HG03097 (cell line): ENCODE results near the gene CDH22.

Experiments used
- ATAC-seq: cut with Tn5 transposase; IDR thresholded peaks from one replicate; pipeline ENCODE4 v1.9.1; 2021; ENCODE audit not compliant: unreplicated experiment, low FRiP score

The CDH22 gene

DNA sequence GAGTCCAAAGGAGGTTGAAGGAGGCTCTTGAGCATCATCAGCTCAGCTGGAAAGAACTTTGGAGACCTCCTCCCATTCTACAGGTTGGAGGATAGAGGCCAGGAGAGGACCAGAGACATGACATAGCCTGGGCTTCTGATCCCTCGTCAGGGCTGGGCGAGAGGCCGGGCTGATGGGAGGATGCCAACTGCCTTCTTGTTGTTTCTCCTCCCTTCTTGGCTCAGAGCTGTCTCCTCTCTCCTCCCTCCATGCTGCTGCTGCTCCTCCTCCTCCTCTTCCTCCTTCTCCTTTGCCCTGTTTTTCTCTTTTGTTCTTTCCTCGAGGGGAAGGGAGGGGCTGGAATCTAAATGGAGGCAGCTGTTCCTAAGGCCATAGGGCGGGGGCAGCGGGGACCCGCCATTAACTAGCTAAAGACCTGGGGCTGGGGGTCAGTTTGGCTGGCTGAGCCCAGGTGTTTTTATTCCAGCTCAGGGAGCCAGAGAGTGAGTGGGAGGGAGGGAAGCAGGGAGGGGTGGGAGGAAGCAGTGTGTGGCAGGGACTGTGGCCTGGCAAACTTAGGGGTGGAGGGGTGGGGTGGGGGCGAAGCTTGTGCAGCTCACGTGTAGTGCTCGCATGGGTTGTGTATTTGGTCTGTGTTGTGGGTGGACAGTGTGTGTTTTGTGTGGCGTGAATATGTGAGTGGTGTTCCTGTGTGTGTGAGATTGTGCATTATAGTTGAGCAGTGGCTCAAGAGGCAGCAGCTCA lies 105.4 kb downstream of the CDH22 start:
- ATAC-seq, result no peak

DNA sequence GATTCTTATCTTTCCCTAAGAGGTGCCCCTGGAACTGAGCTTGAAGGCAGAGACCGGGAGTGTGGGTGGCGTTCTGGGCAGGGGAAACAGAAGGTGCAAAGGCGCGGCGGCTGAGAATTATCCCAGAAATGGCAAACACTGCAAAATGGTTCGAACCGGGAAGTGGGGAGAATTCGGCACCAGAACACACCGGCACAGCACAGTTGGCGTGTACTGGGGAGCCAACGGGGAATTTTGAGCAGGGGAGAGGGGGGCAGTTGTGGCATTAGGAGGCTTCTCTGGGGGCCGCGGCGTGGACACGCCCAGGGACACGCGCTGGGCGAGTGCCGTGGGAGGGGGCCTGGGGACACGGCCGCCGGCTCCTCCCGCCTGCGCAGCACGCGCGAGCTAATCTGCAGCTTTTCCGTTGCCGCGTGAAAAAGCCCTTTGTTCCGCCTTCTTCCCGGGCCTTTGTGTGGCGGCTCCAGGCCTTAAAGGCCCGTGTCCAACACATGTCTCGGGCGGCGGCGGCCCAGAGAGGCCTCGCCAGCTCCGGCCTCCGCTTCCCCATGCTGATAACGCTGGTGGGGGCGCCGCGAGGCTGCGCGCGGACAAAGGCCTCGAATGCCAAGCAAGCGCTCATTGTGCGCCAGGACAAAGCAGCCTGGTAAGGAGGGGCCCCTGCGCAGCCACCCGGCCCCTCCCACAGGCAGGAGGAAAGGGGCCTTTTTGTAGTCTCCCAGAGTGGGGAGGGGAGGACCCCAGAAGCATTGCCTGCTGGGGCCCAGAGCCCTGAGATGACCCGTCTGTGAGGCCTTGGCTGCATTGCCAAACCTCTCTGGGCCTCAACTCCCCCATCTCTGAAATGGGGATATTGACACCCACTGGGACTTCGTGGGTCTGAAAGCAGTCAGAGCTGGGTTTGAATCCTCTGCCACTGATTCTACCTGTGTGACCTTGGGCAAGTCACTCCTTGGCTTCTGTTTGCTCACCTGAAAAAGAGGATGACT lies 107.4 kb downstream of the CDH22 start:
- no peak for ATAC-seq

DNA sequence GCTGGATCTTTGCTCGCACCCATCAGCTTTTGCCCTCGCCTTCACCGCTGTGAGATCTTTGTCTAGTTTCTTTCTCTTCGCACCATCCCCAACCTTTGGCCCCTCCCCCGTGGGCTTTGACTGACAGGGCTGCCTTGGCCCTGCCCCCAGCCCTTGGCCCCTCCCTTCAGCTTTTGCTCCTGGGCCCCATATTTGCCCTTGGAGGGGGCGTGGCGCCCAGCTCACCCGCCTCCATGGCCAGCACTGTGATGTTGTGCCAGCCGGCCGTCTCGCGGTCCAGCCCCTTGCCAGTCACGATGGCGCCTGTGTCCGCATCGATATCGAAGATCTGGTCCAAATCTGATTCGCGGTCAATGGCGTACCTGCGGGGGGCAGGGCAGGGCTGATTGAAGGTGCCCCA lies 109.1 kb downstream of the CDH22 start:
- ATAC-seq, result no peak

DNA sequence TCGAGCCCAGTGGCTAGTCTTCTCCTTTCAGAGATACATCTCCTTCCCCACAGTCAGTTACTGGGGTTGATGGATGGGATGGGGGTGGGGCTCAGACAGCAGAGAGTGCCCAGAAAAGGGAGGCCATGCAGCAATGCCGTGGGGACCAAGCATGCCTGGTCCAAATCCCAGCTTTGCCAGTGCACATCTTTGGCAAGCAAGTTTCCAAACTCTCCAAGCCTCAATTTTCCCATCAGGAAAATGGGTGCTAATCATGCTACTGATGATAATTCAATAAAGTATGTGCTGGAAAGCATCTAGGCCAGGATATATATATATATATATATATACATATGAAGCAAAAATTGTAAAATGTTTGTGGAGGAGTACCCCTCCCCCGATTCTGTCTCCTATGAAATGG lies 111.3 kb downstream of the CDH22 start:
- ATAC-seq, result no peak

DNA sequence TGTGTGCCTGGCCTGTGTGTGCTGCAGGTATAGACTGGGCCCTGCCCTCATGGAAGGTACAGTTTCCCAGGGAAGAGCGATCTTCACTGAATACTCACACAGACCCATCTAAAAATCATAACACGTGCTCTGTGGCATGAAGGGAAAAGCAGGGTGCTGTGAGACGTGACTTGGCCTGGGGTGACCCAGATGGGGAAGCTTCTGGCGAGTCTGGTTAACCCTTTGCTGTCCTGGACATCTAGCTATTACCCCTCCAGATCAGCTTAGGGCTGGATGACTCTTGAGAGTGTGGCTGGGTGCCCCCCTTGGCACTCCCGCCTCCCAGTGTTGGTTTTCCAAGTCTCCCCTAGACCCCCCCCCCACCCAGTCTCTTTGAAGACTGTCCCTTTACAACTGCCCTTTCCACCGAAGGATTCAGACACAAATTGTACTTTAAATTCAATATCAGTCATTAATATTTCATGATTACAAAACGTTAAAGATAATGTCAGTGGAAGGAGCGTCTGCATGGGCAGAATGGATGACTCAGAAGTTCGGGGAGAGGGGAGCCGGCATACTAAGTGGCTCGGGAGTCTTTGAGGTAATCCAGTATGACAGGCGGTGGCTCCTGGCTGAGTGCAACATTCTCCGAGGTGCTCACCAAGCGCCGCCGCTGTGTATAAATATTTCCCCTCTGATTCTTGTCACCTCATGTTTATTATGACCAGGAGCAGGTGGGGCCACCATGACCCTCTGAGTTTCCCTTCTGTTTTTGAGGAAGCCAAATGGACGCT lies 112.8 kb downstream of the CDH22 start:
- no peak for ATAC-seq

DNA sequence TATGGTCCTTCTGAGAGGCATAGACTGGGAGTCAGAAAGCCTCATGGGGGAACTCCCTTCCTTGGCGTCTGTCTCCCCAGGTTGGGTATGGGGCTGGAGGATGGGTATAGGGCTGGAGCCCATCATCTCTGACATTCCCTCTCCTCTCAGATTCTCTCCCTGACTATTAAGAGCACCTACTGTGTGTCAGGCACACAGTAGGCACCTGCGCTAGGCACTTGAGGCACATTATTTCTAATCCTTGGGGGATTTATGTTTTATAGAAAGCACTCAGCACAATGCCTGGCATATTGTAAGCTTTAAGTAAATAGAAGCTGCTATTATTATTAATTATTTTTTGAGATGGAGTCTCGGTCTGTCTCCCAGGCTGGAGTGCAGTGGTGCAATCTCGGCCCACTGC lies 113.9 kb downstream of the CDH22 start:
- ATAC-seq, result no peak

DNA sequence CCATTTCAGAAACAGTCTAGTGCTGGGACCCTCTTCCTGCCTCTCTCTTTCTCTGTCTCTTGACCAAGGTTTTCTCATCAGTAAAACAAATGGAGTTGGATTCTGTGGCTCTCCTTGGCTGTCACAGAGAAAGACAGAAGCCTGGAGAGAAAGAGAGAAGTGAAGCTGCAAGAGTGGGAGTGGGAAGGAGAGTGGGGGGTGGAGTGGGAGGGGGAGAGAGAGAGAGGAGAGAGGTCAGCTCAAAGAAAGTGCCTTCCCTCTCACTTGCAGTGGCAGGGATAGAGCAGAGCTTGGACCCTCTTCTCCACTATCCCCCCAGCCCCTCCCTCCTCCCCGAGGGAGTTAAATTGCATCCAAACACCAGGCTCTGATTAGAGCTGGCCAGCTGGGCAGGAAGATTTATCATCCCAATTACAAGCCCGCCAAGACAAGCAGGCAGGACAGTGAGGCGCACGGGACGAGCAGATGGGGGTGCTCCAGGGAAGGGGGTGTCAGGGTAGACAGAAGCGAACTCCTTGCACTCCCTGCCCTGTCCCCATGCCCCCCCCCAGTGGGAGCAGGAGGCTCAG lies 115.8 kb downstream of the CDH22 start:
- ATAC-seq, result no peak

DNA sequence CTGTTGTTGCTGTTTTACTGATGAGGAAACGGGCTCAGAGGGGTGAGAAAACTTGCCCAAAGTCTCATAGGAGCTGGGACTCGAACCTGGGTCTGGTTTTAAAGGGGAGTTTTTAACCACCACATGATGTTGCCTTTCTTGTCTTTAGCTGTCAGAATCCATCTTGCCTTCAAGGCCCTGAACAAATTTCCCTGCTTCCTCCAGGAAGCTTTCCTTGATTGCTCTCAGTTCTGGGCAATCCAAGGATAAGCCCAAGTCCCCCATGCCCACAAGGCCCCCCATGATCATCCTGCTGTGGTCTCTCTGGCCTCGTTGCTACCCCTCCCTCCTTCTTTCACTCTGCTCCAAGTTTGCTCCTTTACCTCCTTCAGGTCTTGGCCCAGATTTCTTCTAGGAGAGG lies 116.7 kb downstream of the CDH22 start:
- ATAC-seq, result no peak

DNA sequence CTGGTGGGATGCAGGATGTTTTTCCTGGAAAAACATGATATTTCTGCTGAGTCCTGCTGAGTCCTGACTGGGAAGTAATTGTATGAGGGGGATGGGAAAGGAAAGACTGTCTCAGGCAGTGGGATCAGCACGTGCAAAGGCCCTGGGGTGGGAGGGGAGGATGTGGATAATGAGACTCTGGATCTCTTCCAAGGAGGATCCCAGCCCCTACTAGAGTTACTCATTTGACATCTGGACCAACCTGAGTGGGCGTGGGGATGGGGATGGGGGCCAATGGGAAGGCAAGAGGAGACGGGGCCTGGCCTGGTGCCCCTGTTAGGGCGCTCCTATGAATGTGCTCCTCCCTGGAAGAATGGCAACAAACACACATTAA lies 117.1 kb downstream of the CDH22 start:
- no peak for ATAC-seq

DNA sequence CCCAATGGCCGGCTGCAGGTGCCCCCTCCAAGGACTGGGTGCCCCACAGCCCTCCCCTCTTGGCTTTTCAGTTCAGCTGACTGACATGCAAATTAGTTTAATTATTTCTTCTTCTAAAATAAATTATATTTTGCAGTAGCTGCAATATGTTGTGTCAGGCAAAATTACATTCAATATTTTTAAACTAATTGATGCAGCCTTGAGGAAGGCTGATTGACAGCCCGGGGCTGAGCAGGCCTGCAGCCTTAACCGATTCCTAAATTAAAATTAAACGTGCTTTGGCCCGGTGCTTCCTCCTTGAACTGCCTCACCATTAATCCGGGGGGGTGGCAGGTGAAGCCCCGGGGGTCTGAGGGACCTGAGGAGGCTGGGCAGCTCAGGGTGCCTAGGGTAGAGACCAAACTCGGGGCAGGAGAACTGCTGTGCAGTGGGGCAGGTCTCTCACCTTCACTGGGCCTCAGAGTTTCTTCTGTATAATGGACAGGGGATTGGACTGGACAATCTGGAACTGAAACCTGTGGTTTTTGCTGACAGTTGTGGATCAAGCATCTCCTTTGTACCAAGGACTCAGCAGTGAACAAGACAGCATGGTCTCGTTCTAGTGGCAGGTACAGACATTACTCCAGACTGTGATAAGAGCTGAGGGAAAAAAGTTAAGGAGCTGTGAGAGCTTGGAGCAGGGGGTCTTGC lies 117.7 kb downstream of the CDH22 start:
- ATAC-seq, result no peak

DNA sequence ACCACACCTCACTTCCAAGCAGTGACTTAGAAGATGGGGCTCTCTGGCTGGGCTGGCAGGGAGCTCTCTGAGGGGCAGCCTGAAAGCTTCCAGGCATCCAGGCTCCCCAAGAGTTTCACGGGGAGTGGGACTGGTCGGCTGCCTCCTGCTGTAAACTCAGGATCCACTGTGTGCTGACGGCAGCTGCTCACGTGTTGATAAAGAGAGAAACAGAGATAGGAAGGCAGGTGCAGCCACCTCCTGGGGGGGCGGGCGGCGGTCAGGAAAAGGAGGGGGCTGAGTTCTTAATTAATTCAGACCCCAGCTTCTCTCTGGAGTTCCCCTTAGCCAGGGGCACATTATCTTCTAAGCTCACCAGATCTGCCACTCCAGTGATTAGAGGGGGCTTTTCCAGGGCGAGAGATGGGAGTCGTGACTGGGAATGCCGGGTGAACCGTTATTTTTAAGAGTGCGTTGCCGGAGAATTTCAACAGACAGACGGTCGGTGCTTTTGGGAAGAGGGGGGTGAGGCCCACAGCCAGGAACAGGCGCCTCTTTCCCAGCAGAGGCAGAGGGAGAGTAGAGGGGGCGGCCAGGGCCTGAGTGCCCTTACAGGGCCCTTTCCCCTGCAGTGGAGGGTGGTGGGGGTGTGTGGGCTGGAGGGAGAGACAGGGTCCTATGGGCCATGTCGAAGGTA lies 119.3 kb downstream of the CDH22 start:
- no peak for ATAC-seq

DNA sequence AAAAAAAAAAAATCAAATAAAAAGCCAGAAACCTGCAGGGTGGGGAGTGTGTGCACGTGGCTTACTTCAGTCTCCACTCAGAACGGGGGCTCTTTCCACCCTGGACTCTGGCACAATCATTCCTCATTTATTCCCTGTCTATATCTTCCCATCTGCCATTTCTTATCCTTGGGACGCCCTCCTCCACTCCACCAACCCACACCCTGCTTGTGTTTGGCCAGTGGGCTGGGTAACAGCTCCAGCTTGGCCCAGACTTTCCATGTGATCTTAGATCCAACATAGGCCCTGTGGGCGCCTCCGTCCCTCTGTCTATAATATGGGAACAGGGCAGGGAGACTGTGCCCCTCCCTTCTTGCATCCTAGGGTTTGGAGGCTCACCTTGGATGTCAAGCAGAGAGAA lies 122.1 kb downstream of the CDH22 start:
- no peak for ATAC-seq

DNA sequence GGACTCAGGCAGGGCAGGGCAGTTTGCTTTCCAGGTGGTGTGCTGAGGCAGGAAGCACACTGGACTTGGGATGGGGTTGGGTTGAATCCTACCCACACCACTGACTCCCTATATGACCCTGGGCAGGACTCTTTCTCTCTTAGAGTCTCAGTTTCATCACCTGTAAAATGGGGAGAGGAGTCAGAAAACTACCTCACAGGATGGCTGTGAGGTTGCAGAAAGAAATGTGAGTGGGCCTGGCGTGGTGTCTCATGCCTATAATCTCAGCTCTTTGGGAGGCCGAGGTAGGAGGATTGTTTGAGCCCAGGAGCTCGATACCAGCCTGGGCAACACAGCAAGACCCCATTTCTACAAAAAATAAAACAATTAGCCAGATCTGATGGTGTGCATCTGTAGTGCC lies 122.9 kb downstream of the CDH22 start:
- ATAC-seq, result no peak

DNA sequence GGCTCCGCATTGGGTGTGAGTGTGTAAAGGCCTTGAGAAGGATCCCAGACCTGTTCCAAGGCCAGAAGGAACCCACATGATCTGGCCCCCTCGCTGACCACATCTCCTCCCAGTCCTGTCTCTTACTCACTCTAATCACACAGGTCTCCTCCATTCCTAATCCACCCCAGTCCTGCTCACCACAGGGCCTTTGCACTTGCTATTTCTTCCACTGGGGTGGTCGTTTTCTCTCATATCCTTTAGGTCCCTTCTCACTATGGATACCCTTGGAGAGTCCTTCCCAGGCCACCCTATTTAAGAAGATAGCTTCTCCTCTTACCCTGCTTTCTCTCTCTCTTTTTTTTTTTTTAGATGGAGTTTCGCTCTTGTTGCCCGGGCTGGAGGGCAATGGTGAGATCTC lies 124.5 kb downstream of the CDH22 start:
- ATAC-seq, result no peak

DNA sequence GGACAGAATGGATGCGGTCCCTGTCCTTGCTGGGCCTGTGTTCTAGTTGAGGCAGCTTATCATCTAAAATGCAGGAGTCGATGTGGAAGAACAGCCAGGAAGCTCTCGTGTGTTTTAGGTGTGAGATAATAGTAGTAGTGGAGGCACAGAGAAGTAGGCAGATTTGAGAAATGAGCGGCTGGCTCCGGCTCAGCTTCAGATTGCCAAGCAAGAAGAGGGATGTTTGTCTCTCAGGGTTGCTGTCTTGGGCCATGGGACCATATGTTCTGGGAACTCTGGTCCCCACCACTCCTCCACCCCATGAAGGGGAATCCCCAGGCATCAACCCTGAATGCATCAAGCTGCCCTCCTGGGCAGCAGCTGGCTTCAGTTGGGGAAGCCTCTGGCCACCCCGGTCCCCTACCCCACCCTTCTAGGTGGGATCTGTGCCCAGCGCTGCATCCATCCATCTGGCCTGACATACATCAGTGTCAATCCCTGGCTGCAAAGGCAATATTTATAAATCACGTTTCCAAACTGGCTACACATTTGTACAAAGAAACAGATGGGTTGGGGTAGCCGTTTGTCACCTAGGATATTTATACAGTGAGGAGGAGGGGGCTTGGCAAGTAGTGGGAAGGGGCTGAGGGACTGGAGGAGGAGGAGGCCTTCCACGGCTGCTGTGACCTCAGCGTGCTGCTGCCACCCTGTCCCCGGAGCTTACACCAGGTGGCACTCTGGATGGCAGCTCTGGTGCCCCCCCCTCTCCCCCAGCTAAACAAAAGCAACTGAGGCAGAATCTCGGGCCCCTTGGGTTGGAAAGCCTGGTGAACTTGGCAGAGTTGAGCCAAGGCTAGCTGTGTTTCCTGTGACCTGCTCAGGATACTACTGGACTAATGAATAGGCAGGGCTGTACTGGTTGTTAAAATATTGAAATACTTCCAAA lies 125.8 kb downstream of the CDH22 start:
- ATAC-seq, result no peak

DNA sequence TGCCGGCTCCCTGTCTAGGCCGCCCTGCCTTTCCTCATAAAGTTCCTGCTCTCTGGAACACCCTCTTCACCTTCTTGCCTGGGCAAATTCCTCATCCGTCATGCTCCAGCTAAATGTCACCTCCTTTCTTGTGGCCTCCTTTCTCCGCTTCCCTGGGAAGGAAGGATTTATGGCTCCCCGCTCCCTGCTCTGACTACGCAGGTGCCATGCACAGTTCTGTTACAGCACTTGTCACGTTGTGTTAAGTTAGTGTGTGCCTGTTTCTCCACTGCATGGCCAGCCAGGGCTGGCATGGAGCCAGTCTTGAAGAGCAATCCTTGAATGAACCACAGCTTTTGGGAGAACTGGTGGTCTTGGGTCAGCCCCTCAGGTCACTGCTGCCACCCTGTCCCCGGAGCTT lies 128.4 kb downstream of the CDH22 start:
- ATAC-seq, result no peak

DNA sequence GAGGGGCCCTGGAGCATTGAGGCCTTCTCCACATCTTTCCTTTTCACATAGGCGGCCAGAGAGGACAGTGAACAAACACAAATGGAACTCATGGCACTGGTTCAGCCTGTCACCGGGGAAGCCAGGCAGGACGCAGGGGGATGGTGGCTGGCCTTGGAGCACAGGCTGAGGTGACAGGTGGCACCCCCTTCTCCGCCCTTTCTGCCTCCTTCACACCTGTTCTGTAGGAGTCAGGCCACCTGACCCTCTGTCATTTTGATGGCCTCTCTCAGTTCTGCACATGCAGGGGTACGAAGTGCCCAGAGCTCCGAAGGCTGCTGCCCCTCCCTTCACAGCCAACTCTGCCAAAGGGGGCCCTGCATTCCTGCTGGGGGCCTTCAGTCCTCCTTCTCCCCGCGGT lies 129.4 kb downstream of the CDH22 start:
- no peak for ATAC-seq

DNA sequence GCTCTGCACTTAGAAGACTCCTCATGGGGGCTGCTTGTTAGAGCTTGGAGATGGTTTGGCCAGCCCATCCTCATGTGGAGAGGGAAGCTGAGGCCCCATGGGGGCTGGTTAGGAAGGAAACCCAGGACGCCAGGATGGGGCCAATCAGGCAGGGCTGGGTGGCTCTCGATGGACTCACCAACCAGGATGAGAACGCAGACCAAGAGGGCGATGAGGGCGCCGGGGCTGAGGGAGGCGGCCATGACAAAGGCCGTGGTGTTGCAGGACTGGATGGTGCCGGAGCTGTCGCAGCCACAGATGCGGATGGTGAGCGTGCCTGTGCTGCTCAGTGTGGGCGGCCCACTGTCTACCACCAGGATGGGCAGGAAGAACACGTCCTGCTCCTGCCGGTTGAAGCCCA lies 130.5 kb downstream of the CDH22 start:
- ATAC-seq, result no peak
